GM21825 (cell line): ENCODE results near the gene SACM1L.
"Not testable (repeated sequence)": the region's sequence is repeated elsewhere in the genome, so short reads cannot be mapped to it uniquely, and the experiment has no call there.

ENCODE experiments used
- ATAC-seq: cut with Tn5 transposase; IDR thresholded peaks from one replicate; pipeline ENCODE4 v1.9.1; 2021; ENCODE audit warnings: mild to moderate bottlenecking, moderate library complexity; ENCODE audit not compliant: unreplicated experiment

Gene SACM1L

GRCh38 chr3:45666757-45667431 is 22.3 kb upstream of the SACM1L start:
- no peak for ATAC-seq

GRCh38 chr3:45667569-45667934 is 21.6 kb upstream of the SACM1L start:
- no peak for ATAC-seq

GRCh38 chr3:45670436-45670835 is 18.8 kb upstream of the SACM1L start:
- ATAC-seq, result no peak

GRCh38 chr3:45670991-45671390 is 18.2 kb upstream of the SACM1L start:
- ATAC-seq, result no peak

GRCh38 chr3:45673273-45673672 is 15.9 kb upstream of the SACM1L start:
- no peak for ATAC-seq

GRCh38 chr3:45676325-45677032 is 12.7 kb upstream of the SACM1L start:
- no peak for ATAC-seq

- no peak for ATAC-seq
Observed at GRCh38 chr3:45677033-45677446, 12.2 kb upstream of the SACM1L start.

- ATAC-seq, result no peak
Observed at GRCh38 chr3:45677841-45678240, 11.4 kb upstream of the SACM1L start.

GRCh38 chr3:45679805-45680204 is 9.4 kb upstream of the SACM1L start:
- ATAC-seq, result no peak

- no peak for ATAC-seq
Observed at GRCh38 chr3:45681221-45681620, 8.0 kb upstream of the SACM1L start.

- no peak for ATAC-seq
Observed at GRCh38 chr3:45681846-45682245, 7.3 kb upstream of the SACM1L start.

GRCh38 chr3:45682311-45682710 is 6.9 kb upstream of the SACM1L start:
- no peak for ATAC-seq

- no peak for ATAC-seq
Observed at GRCh38 chr3:45682786-45683185, 6.4 kb upstream of the SACM1L start.

- no peak for ATAC-seq
Observed at GRCh38 chr3:45683417-45684326, 5.5 kb upstream of the SACM1L start.

- no peak for ATAC-seq
Observed at GRCh38 chr3:45684327-45684892, 4.8 kb upstream of the SACM1L start.

GRCh38 chr3:45685722-45686121 is 3.5 kb upstream of the SACM1L start:
- not testable (repeated sequence) for ATAC-seq

GRCh38 chr3:45686850-45687249 is 2.3 kb upstream of the SACM1L start:
- no peak for ATAC-seq

GRCh38 chr3:45687828-45688193 is 1.4 kb upstream of the SACM1L start:
- no peak for ATAC-seq

GRCh38 chr3:45688194-45688881 is 858 bp upstream of the SACM1L start:
- ATAC-seq, result no peak

GRCh38 chr3:45689787-45690145 is 570 bp downstream of the SACM1L start:
- ATAC-seq, result no peak
